GM18520 (cell line): ENCODE results near the gene GZF1.

ENCODE experiments used
- ATAC-seq: cut with Tn5 transposase; IDR thresholded peaks from one replicate; pipeline ENCODE4 v1.9.1; 2021; ENCODE audit not compliant: unreplicated experiment

Gene GZF1

DNA sequence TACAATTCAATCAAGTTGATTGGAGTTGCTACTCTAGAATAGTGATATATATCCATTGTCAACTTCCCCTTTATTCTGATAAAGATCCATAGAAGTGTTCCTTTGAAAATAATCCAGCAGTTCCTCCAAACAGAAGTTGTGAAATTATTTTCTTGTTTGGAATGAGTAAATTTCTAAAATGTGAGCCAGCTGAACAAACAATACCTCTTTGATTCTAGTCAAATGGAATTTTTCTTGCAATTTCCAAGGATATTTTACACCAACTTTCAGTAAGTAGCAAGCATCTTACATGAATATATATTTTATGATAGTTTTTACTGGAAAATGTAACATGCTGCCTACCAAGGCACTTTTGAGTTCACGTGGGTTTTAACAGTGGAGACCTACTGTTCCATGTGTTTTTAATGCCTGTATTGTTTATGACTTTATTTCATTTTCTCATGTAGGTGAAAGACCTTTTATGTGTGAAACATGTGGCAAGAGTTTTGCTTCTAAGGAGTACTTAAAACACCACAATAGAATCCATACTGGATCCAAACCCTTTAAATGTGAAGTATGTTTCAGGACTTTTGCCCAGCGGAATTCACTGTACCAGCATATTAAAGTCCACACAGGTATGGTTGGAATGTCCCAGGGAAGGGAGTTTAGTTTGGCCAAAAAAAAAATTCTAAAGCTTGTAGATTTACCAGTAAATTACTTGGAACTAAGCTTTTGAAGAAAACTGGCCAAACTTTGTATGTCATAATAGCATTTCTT, 6.5 kb downstream of the GZF1 start:
- no peak for ATAC-seq

DNA sequence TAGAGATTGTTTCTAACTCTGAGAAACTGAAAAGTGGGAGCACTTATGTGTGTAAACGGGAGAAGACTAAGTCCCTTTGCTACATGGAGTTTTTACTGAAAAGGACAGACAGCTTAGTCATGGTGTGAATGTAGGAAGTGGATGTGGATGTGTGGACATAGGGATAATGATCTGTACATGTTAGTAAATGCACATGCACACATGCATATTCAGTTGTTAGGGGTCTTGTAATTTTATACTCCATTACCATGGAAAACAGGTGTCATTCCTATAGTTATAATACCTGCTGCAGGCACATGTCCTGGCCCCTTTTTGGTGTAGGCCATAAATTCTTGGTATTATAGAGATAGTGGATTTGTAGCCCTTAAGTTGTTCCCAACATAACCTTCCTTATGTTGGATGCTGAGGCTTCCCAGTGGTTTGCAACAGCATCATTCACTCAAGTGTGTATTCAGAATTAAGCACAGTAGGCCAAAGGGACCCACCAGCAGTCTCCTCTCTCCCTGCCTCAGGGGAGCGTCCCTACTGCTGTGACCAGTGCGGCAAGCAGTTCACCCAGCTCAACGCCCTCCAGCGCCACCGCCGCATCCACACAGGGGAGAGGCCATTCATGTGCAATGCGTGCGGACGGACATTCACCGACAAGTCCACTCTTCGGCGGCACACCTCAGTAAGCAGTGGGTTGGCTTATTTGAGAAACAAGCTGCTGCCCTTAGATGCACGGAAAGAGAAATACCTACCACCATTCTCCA, 7.3 kb downstream of the GZF1 start:
- no peak for ATAC-seq

DNA sequence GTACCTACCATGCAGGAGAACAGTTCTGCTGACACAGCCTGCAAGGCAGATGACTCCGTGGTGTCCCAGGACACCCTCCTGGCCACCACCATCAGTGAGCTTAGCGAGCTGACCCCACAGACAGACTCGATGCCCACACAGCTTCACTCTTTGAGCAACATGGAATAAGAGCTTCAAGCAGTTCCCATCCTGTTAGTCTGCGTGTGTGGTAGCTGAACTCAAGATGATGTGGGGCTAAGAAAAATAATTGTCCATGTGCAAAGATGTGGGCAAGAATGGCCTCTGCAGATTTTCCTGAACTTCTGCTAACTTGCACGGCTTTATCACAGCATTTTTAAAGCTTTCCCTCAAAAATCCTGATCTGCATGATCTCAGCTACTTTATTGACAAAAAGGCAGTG, 8.3 kb downstream of the GZF1 start:
- no peak for ATAC-seq

DNA sequence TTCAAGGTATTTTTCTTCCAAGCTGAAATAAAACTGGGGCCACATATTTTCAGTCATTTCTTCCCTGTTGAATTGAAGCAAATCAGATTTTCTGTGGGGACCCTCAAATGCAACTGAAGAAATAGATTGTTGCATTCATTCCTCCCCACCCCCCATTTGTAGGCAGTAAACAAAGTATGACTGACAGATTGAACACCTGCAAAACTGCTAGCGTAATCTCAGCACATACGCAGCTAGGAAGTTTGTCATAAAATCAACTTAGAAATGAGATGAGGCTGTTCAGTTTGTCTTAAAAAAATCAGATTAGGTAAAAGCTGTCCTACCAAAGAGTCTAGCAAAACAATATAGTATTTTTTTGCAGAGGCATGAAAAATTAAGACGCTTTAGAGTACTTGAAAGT, 8.9 kb downstream of the GZF1 start:
- no peak for ATAC-seq

DNA sequence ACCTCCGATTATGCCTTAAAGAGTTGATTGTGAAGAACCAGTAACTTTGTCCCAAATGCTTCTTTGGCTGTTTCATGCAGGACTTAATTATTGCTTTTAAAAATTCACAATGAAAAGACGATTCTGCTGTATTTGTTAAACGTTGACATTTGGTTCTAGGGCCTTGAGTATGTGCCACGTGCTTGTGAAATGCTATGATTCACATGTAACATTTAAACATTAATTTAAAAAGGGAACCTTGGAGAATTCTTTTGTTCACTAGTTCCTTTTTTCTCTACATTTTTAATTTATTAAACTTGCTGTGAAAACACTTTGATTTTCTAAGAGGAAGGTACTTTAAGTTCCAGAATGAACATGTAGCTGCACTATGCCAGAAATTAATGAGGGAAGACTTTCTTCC, 9.5 kb downstream of the GZF1 start:
- ATAC-seq = no peak

DNA sequence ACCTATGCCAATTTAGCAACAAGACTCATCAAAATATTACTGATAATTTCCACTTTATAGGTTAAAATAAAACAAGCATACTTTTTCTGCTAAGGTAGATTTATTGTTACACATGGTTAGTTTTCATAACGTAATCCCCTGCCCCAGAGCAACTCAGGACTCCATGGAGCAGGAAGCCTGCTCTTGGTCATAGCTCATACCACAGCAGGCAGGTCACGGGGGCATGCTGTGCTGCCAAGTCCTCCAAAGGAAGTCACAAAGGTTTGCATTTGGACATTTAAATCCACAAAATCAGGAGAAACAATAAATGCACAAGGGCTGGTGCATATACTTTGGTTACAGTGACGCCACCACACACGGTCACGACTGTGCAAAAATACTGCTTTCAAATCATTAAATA, 12.5 kb downstream of the GZF1 start:
- ATAC-seq = no peak

DNA sequence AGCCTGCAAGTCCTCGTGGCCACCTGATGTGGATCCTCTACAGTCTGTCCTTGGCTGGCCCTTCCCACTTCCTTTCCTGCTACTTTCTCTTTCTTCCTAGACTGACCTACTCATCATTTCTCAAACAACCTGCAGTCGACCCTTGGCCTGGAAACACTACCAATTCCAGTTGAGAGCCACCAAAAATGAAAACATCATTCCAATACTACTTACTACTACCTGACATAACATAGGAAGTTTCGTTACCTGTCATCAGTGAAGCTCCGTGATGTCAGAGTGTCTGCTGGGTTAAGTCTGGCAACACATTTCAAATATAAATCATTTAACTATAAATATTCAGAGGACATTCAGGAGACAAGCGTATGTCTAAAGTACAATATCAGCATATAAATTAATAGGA, 13.8 kb downstream of the GZF1 start:
- ATAC-seq = no peak

DNA sequence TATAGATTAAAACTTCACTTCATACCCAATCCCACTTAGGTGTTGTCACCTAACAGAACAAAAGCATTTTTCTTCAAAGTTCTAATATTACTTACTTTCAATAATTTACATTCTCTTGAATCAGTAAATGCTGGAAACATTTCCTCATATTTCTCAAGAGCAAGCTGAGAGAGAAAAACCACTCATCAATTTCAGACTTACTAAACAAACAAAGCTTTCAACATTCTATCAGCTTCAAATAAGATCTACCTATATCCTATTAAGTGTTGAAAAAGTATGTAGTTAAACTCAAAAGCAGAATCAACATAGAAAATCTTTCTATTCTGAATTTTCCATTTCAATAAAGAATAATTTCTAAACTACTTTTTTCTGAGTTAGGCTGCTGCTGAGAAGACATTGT, 17.8 kb downstream of the GZF1 start:
- ATAC-seq = no peak

DNA sequence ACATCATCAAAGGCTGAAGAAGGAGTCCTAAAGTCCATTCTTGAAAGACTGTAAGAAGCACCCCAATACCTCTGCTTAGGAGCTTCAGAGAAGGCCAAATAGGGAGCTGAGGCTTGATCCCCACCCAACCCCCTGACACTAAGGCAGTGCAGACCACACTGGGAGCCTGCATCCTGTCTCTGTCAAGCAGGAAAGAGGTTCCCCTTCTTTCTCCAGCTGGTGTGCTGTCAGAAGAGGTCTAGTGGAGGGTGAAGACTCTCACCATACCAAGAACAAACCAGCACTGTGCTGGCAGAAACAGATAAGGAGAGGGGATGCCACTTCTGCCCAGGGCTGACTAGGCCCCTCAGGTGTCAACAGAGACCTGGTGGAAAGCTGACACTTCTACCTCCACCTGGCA, 19.9 kb downstream of the GZF1 start:
- ATAC-seq = no peak

DNA sequence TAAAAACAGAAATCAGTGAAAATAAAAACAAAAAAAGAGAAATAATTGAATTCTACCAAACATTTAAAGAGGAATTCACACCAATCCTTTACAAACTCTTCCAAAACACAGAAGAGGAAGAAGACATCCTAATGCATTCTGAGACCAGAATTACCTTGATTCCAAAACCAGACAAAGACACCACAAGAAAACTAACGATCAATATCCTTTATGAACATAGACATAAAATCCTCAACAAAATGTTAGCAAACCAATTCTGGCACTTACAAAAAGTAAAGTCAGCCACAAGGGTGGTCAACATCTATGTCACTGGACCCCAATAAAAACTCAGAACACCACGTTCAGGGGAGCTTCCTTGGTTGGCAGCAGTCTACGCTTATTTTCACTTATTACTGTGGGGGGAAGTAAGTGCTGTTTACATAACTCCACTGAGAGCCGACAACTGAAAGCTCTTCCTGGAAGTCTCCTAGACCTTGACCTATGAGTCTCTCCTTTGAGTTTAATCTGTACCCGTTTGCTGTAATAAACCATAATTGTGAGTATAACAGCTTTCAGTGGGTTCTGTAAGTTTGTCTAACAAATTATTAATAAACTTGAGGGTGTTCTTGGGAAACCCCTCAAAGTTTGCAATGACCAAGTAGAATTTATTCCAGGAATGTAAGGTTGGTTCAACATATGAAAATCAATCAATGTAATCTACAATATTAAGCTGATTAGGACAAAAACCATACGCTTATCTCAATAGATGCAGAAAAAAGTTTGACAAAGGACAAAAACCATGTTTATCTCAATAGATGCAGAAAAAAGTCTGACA, 24.5 kb downstream of the GZF1 start:
- no peak for ATAC-seq

DNA sequence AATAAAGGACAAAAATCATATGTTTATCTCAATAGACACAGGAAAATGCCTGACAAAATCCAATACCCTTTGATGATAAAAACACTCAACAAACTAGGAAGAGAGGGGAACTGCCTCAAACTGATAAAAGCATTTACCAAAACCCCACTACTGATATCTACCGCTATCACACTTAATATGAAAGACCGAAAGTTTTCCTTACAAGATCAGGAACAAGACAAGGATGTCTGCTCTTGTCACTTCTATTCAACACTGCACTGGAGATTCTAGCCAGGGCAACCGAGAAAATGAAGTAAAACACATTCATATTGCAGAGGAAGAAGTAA, 25.1 kb downstream of the GZF1 start:
- ATAC-seq = no peak

DNA sequence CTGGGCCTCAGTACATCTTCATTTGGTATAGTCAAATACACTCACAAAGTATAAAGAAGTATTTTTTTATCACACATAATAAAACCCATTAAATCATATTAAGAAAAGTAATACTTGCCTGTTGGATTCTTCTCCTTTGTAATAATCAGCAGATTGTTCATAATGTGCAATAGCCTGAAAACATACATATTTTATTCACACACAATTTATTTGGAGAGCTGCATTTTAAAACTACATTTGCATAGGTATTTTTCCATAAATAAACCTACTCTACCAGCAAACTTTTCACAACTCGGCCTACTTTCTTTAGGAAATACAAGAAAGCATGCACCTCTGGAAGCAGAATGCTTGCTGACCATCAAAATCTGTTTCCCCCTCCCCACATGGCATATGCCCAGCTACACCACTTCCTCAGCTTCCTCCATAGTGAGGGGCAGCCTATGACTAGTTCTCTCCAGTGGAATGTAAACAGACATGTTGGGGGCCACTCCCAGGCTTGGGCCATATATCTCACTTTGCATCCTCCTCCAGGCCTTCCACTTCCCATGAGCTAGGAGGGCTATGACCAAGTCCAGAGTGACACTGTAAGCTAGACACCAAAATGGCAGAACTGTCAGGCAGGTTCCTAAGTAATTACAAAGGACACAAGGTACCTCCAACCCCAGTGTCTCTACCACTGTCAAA, 28.3 kb downstream of the GZF1 start:
- no peak for ATAC-seq

DNA sequence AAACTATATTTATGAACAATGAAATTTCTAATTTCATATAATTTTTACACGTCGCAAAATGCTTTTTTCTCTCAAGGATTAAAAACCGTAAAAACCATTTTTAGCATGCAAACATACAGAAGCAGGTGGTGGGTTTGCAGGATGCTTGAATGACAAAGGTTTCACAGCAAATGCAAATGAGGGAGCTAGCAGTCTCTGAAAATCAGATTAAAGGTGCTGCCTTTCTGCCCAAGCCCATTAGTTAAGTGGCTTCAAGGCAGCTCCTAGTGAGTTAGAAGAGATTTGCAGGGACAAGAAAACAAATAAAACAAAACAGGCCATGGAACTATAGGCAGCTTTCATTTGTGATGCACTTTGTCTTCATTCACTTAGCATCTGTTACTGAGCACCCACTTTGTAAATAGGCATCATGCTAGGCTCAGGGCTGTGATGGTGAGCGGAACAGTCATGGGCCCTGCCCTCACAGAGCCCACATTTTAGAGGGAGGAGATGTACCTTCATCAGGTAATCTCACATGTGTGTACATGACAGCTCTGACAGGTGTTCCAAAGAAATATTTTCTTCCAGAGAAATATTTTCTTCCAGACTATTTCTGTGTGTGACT, 29.8 kb downstream of the GZF1 start:
- no peak for ATAC-seq

DNA sequence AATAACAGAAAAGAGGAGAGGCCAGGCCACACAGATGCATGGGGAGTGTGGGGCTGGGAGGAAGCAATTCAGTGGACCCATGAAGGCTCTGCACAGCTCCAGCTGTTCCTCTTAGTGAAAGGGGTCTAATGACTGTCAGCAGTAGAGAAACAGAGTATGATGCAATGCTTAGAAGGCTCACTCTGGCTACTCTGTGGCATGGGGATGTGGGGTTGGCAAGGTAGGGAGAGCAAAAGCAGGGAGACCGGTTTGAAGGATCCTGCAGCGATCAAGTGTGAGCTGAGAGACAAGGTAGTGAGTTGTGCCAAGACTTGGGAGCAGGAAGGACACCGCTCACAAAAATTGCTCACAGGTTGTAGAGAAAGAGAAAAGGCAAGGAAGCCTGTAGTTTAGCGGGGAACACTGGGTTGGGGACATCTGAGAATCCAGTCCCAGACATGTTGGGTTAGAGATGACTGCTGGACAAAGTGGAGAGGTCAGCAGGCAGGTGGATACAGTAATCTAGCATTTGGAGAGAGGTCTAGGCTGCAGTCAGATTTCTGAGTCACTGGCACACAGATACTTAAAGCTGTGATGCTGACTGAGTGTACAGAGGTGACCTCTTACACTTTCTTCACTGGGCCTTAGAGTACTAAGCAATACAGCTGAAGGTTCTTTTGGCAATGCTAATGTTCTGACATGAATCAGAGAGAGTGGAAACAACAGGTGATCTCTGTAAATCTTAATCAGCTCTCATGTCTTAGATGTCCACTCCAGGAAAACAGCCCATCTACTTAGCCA, 32.2 kb downstream of the GZF1 start:
- ATAC-seq = no peak

DNA sequence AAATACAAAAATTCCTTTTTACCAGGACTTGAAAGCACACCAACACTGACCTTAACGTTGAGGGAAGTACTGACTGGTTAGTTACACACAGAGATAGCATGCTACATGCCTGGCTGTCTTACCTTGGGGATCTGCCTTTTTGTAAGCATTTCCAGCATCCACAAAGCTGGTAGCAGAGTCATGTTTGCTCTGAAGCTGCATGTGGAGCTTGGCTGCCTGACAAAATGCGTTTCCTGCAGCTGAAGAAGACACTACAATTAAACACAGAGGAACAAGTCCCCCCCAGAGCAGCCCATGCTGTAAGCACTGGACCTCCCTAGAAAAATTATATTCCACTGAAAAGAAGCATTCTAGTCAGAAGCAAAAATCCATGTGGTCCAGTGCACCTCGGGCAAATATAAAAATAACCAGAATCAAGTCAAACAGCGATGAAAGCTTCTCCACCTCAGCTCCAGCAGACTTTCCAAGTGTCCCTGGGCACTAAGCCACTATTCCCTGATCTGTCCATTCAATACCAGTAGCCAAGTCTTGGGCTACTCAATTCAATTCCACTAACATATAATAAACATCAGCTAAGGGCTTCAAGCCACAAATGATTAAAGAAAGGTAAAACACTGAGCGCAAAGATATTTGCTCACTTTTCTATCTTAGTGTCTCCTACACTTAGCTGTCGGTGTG, 35.1 kb downstream of the GZF1 start:
- ATAC-seq = no peak

DNA sequence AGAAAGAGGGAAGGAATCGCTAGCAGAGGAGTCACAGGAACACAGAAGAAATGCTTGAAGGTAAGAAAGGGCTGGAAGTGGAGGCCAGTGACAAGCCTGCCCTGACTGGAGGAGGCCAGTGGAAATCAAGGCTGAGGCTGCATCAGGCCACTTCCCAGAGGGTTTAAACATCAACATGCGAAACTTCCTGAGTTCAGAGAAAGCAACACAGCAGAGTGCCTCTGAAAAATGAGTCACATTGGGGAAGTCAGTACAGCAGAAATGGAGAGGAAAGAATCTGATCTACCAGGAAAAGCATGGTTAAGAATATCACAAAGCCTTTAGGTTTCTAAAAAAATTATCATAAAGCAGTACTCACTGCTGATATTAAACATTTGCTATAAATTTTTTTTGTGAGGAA, 36.0 kb downstream of the GZF1 start:
- ATAC-seq = no peak

DNA sequence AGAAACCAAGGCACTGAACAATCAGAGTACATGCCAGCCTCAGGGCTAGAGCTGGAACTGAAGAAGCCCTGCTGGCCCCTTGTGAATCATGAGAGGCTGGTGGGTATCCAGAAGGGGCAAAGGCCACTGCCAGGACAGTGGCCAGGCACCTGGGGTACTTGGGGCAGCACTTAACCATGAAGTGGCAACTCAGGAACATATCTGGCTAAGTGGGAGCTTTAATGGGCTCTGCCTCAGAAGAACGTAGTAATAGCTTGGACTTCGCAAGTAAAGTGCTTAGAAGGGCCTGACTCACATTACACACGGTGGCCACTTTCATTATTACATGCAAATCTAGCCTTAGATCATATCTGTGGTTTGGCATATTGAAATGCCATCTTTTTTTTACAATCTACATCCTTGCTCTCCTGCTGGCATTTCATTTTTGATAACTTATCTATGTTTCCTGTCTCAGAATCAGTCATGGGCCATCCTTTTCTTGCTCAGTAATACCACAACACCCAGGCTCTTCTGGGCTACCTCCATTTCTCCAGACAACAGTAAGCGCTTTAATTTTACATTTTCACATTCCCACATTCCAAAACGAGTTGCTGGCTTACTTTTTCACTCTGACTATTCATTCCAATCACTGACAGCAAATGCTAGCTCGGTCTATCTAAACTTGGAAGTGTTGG, 37.7 kb downstream of the GZF1 start:
- ATAC-seq = peak; percentile 52

DNA sequence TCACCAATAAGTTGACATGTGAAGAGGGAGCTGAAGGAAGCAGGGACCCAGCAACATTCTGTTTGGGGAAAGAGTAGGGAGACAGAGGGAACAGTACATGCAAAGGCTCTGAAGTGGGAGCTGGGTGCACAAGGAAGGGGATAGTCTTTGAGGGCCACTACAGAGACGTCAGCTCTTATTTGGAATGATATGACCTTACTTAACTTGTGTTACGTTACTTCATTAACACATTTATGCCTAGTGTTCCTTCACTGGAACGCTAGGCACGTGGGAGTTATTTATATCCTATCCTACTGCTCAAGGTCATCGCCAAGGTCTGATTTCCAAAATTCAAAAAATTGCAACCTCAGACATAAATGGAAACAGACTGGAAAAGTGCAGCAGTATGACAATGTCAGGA, 39.1 kb downstream of the GZF1 start:
- no peak for ATAC-seq

DNA sequence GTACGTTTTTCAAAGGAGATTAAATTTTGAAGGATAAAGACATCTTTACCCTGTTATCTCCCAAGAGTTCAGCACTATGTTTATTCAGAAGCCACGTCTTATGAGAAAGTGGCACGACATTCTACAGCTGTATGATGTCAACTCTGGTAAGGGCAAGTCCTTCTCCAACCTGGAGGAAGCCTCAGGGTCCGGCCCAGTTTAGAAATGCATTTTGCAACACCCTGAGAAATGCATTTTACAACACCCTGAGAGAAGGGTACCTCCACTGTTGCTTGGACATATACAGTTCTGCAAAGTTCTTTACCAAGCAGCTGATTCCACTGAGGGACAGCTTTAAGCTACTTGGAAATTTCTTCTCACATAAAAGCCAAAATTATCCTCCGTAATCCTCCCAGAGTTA, 41.8 kb downstream of the GZF1 start:
- ATAC-seq = no peak
